MM.1S (cell line): Measurements from ENCODE around the gene C16orf89.
A peak's percentile ranks its signal among the peaks of the same experiment; 100 is the strongest.

Experiments
- DNase-seq: peaks from one replicate; pipeline ENCODE4 v3.0.0-alpha.2; 2015
- H2AFZ ChIP-seq: fragments of 300-600 bp; sonication (generic); 2 replicates; pipeline ENCODE4 v1.6.0; 2016; ENCODE audit warnings: antibody characterized with exemption, low read length
- H3F3A ChIP-seq: fragments of 300-600 bp; sonication (generic); 2 replicates; pipeline ENCODE4 v1.6.1; 2016; ENCODE audit warnings: mild to moderate bottlenecking, antibody characterized with exemption, low read length, moderate library complexity, mixed read lengths; ENCODE audit not compliant: insufficient read depth
- H3K27ac ChIP-seq: fragments of 300-600 bp; sonication (generic); 2 replicates; pipeline ENCODE4 v1.5.1; 2016; ENCODE audit warnings: mild to moderate bottlenecking, low read length
- H3K27me3 ChIP-seq: fragments of 300-600 bp; sonication (generic); replicated peaks from 2 replicates; pipeline ENCODE4 v1.6.0; 2016; ENCODE audit warnings: low read length; ENCODE audit not compliant: insufficient read depth
- H3K36me3 ChIP-seq: fragments of 300-600 bp; sonication (generic); replicated peaks from 2 replicates; pipeline ENCODE4 v1.6.1; 2016; ENCODE audit warnings: mild to moderate bottlenecking, low read length, mixed read lengths; ENCODE audit not compliant: insufficient read depth
- H3K4me1 ChIP-seq: fragments of 300-600 bp; sonication (generic); 2 replicates; pipeline ENCODE4 v1.6.1; 2016; ENCODE audit warnings: low read length, mixed read lengths
- H3K4me2 ChIP-seq: fragments of 300-600 bp; sonication (generic); 2 replicates; pipeline ENCODE4 v1.6.0; 2016; ENCODE audit warnings: low read depth, low read length
- H3K4me3 ChIP-seq: fragments of 300-600 bp; sonication (generic); 2 replicates; pipeline ENCODE4 v1.5.1; 2016; ENCODE audit warnings: low read length, mixed read lengths
- H3K79me2 ChIP-seq: fragments of 300-600 bp; sonication (generic); 2 replicates; pipeline ENCODE4 v1.6.1; 2016; ENCODE audit warnings: mixed run types, low read length, mixed read lengths
- H3K9ac ChIP-seq: fragments of 300-600 bp; sonication (generic); 2 replicates; pipeline ENCODE4 v1.6.1; 2016; ENCODE audit warnings: low read length, mixed read lengths
- H3K9me2 ChIP-seq: fragments of 300-600 bp; sonication (generic); replicated peaks from 2 replicates; pipeline ENCODE4 v1.6.1; 2016; ENCODE audit warnings: mild to moderate bottlenecking, low read length, mixed read lengths; ENCODE audit not compliant: insufficient read depth
- H3K9me3 ChIP-seq: fragments of 300-600 bp; sonication (generic); replicated peaks from 2 replicates; pipeline ENCODE4 v1.6.1; 2016; ENCODE audit warnings: mild to moderate bottlenecking, low read length, mixed read lengths; ENCODE audit not compliant: insufficient read depth
- H4K20me1 ChIP-seq: fragments of 300-600 bp; sonication (generic); 2 replicates; pipeline ENCODE4 v1.6.1; 2016; ENCODE audit warnings: mild to moderate bottlenecking, low read length, moderate library complexity, mixed read lengths; ENCODE audit not compliant: insufficient read depth
- CTCF ChIP-seq: fragments of 300-600 bp; sonication (generic); IDR thresholded peaks from 2 replicates; pipeline ENCODE4 v1.5.1; 2016; ENCODE audit warnings: antibody characterized with exemption, low read length, mixed read lengths
- EZH2 ChIP-seq: fragments of 300-600 bp; sonication (generic); optimal IDR thresholded peaks from 2 replicates; pipeline ENCODE3; 2017; ENCODE audit warnings: low read depth, mild to moderate bottlenecking, antibody characterized with exemption, low read length, mixed read lengths
- EZH2phosphoT487 ChIP-seq: fragments of 300-600 bp; sonication (generic); IDR thresholded peaks from 2 replicates; pipeline ENCODE4 v1.6.1; 2018; ENCODE audit warnings: antibody characterized with exemption, low read length

Gene C16orf89

GRCh38 chr16:5026664-5027063 is 39.1 kb downstream of the C16orf89 start:
- Histone ChIP-seq H4K20me1 (no peaks in the 10 kb centered on the region), H3K79me2 (no peaks in the 10 kb centered on the region), H3K9me3 (no peaks in the 10 kb centered on the region), H2AFZ (no peak overlapping the region), H3F3A (no peaks in the 10 kb centered on the region), H3K4me3 (no peak overlapping the region), H3K9ac (no peak overlapping the region), H3K27ac (no peak overlapping the region), H3K4me1 (no peaks in the 10 kb centered on the region), H3K4me2 (no peak overlapping the region), H3K27me3 (peaks cover 21% of the 10 kb centered on the region), H3K36me3 (no peaks in the 10 kb centered on the region), H3K9me2 (no peaks in the 10 kb centered on the region)
- TF ChIP-seq EZH2: no peak
- TF ChIP-seq EZH2phosphoT487: no peak
- TF ChIP-seq CTCF: no peak
- DNase-seq: no peak

GRCh38 chr16:5025171-5025632 is 40.6 kb downstream of the C16orf89 start:
- Histone ChIP-seq H2AFZ (no peak overlapping the region), H3K9me3 (no peaks in the 10 kb centered on the region), H3K79me2 (no peaks in the 10 kb centered on the region), H3K4me1 (no peaks in the 10 kb centered on the region), H3K4me2 (no peak overlapping the region), H3K36me3 (no peaks in the 10 kb centered on the region), H3K9ac (no peak overlapping the region), H3F3A (no peaks in the 10 kb centered on the region), H3K9me2 (no peaks in the 10 kb centered on the region), H4K20me1 (no peaks in the 10 kb centered on the region), H3K27me3 (peaks cover 36% of the 10 kb centered on the region), H3K4me3 (no peak overlapping the region), H3K27ac (no peak overlapping the region)
- no peak for DNase-seq
- 0 out of 2 replicates have a peak, but pooled peaks have one; percentile 8 for TF ChIP-seq CTCF
- no peak for TF ChIP-seq EZH2

GRCh38 chr16:5024632-5025031 is 41.1 kb downstream of the C16orf89 start:
- Histone ChIP-seq H3K27me3 (peaks cover 41% of the 10 kb centered on the region), H3K79me2 (no peaks in the 10 kb centered on the region), H3K9ac (no peak overlapping the region), H3F3A (no peaks in the 10 kb centered on the region), H3K4me2 (no peak overlapping the region), H3K27ac (no peak overlapping the region), H3K4me1 (no peaks in the 10 kb centered on the region), H2AFZ (no peak overlapping the region), H4K20me1 (no peaks in the 10 kb centered on the region), H3K4me3 (no peak overlapping the region), H3K9me2 (no peaks in the 10 kb centered on the region), H3K36me3 (no peaks in the 10 kb centered on the region), H3K9me3 (no peaks in the 10 kb centered on the region)
- TF ChIP-seq EZH2phosphoT487 (no peak), CTCF (peak; percentile 27)
- peak; percentile 55 for DNase-seq
